PFSK-1 (cell line): ENCODE results near the gene TCOF1.

Experiments used
- FOXP2 ChIP-seq: optimal IDR thresholded peaks from 2 replicates; pipeline ENCODE3; 2011; ENCODE audit warnings: borderline replicate concordance, control low read depth, inconsistent platforms; ENCODE audit not compliant: insufficient read depth; ENCODE audit errors: extremely low read length, extremely low read depth
- POLR2AphosphoS5 ChIP-seq: IDR thresholded peaks from 2 replicates; pipeline ENCODE4 v1.6.1; 2012; ENCODE audit warnings: low read depth, mild to moderate bottlenecking, control low read depth, low read length, moderate library complexity
- SIN3A ChIP-seq: IDR thresholded peaks from 2 replicates; pipeline ENCODE4 v1.6.1; 2012; ENCODE audit warnings: mild to moderate bottlenecking, low read length, moderate library complexity, borderline replicate concordance; ENCODE audit not compliant: insufficient read depth
- TAF1 ChIP-seq: IDR thresholded peaks from 2 replicates; pipeline ENCODE4 v1.6.1; 2012; ENCODE audit warnings: low read length, control low read depth, borderline replicate concordance; ENCODE audit not compliant: insufficient read depth
- TF ChIP-seq, protein P1 (sequence below), 2 experiments: IDR thresholded peaks; 2 replicates each; pipeline versions ENCODE4 v1.6.1 to v1.8.0; 2011 to 2012; ENCODE audit warnings: low read depth in 2 of 2, low read length in 2 of 2, control low read depth in 1 of 2, inconsistent platforms in 1 of 2, mild to moderate bottlenecking in 1 of 2, moderate library complexity in 1 of 2; ENCODE audit not compliant: insufficient read depth in 1 of 2

TCOF1 gene

DNA sequence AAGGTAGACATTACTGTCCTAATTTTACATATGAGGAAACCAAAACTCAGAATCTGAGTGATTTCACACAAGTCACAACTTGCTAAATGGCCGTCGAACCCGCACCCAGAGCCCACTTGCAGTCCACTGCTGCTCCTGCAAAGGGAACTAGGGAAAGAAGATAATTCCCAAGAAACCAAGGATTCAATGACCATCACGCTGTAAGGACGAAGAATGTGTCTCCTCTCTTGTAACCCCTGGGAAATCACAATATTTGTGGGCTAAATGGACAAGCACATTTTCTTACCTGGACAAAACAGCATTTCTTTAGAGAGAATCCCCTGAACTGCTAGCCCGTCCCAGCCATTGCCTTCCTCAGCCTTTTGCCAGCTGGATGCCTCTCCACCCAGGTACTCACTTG lies 89.7 kb downstream of the TCOF1 start:
- TF ChIP-seq FOXP2 = no peak
- TF ChIP-seq POLR2AphosphoS5 = no peak
- TF ChIP-seq, protein P1, sequence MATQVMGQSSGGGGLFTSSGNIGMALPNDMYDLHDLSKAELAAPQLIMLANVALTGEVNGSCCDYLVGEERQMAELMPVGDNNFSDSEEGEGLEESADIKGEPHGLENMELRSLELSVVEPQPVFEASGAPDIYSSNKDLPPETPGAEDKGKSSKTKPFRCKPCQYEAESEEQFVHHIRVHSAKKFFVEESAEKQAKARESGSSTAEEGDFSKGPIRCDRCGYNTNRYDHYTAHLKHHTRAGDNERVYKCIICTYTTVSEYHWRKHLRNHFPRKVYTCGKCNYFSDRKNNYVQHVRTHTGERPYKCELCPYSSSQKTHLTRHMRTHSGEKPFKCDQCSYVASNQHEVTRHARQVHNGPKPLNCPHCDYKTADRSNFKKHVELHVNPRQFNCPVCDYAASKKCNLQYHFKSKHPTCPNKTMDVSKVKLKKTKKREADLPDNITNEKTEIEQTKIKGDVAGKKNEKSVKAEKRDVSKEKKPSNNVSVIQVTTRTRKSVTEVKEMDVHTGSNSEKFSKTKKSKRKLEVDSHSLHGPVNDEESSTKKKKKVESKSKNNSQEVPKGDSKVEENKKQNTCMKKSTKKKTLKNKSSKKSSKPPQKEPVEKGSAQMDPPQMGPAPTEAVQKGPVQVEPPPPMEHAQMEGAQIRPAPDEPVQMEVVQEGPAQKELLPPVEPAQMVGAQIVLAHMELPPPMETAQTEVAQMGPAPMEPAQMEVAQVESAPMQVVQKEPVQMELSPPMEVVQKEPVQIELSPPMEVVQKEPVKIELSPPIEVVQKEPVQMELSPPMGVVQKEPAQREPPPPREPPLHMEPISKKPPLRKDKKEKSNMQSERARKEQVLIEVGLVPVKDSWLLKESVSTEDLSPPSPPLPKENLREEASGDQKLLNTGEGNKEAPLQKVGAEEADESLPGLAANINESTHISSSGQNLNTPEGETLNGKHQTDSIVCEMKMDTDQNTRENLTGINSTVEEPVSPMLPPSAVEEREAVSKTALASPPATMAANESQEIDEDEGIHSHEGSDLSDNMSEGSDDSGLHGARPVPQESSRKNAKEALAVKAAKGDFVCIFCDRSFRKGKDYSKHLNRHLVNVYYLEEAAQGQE (IDR thresholded peaks at IDR 0.05; ENCODE audit: insufficient read depth in 1 of 2, low read depth in 2 of 2, low read length in 2 of 2) = no peak
- no peak for TF ChIP-seq SIN3A
- no peak for TF ChIP-seq TAF1

DNA sequence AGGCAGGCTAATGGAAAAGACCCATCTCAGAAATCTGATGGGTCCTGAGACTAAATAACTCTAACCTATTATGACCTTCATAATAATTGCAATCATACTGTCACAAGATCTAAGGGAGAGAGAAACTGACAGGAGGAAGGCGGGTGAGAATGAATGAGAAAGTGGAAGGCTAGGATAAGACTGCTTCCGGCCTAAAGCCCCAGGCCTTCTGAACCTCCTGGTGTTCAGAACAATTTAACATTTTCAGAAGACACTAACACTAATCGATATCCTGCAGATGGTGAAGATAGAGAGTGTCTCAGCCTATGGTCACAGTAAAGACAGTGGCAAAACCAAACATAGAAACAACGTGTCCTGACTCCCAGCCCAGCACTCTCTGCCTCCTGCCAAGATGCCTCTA lies 90.8 kb downstream of the TCOF1 start:
- TF ChIP-seq, protein P1 (IDR thresholded peaks at IDR 0.05; ENCODE audit: insufficient read depth in 1 of 2, low read depth in 2 of 2, low read length in 2 of 2) = no peak
- TF ChIP-seq POLR2AphosphoS5 = 0 out of 2 replicates have a peak, but pooled peaks have one; percentile 12

- no peak for TF ChIP-seq TAF1
- TF ChIP-seq POLR2AphosphoS5 = no peak
- TF ChIP-seq FOXP2 = no peak
- TF ChIP-seq, protein P1 (IDR thresholded peaks at IDR 0.05; ENCODE audit: insufficient read depth in 1 of 2, low read depth in 2 of 2, low read length in 2 of 2) = no peak
- TF ChIP-seq SIN3A = no peak
Observed at GRCh38 chr5:150448952-150449516, 91.5 kb downstream of the TCOF1 start.
